ENCODE data around the gene RNF145.

RNF145 gene

GRCh38 chr5:159185773-159186172, 23.6 kb downstream of the RNF145 start:
- Histone ChIP-seq H3K4me3 (ENCODE audit: low read depth, low read length) (no peak overlapping the region), H3K4me1 (ENCODE audit: control insufficient read depth, insufficient read depth, low read length) (no peaks in the 10 kb centered on the region), H3K36me3 (ENCODE audit: control insufficient read depth, insufficient read depth, low read length) (no peaks in the 10 kb centered on the region), H3K9me3 (ENCODE audit: control insufficient read depth, insufficient read depth, low read length) (no peaks in the 10 kb centered on the region), H3K27me3 (ENCODE audit: control insufficient read depth, insufficient read depth, low read length) (no peaks in the 10 kb centered on the region), H3K9ac (ENCODE audit: low read depth, low read length) (no peak overlapping the region)

- no peaks in the 10 kb centered on the region for H3K36me3 ChIP-seq (ENCODE audit: control insufficient read depth, insufficient read depth, low read length)
- H3K9me3 ChIP-seq (ENCODE audit: control insufficient read depth, insufficient read depth, low read length): no peaks in the 10 kb centered on the region
- no peak overlapping the region for H3K9ac ChIP-seq (ENCODE audit: low read depth, low read length)
- no peaks in the 10 kb centered on the region for H3K27me3 ChIP-seq (ENCODE audit: control insufficient read depth, insufficient read depth, low read length)
- no peak overlapping the region for H3K4me3 ChIP-seq (ENCODE audit: low read depth, low read length)
- H3K4me1 ChIP-seq (ENCODE audit: control insufficient read depth, insufficient read depth, low read length): no peaks in the 10 kb centered on the region
These were observed 24.4 kb downstream of the RNF145 start for GRCh38 chr5:159184858-159185381.

GRCh38 chr5:159184236-159184635, 25.1 kb downstream of the RNF145 start:
- no peaks in the 10 kb centered on the region for H3K27me3 ChIP-seq (ENCODE audit: control insufficient read depth, insufficient read depth, low read length)
- no peaks in the 10 kb centered on the region for H3K36me3 ChIP-seq (ENCODE audit: control insufficient read depth, insufficient read depth, low read length)
- no peak overlapping the region for H3K4me3 ChIP-seq (ENCODE audit: low read depth, low read length)
- no peaks in the 10 kb centered on the region for H3K4me1 ChIP-seq (ENCODE audit: control insufficient read depth, insufficient read depth, low read length)
- no peak overlapping the region for H3K9ac ChIP-seq (ENCODE audit: low read depth, low read length)
- H3K9me3 ChIP-seq (ENCODE audit: control insufficient read depth, insufficient read depth, low read length): no peaks in the 10 kb centered on the region

GRCh38 chr5:159183247-159183646, 26.1 kb downstream of the RNF145 start:
- Histone ChIP-seq H3K4me3 (ENCODE audit: low read depth, low read length) (no peak overlapping the region), H3K27me3 (ENCODE audit: control insufficient read depth, insufficient read depth, low read length) (no peaks in the 10 kb centered on the region), H3K9ac (ENCODE audit: low read depth, low read length) (no peak overlapping the region), H3K36me3 (ENCODE audit: control insufficient read depth, insufficient read depth, low read length) (no peaks in the 10 kb centered on the region), H3K9me3 (ENCODE audit: control insufficient read depth, insufficient read depth, low read length) (no peaks in the 10 kb centered on the region), H3K4me1 (ENCODE audit: control insufficient read depth, insufficient read depth, low read length) (no peaks in the 10 kb centered on the region)

GRCh38 chr5:159182691-159183090, 26.7 kb downstream of the RNF145 start:
- Histone ChIP-seq H3K4me1 (ENCODE audit: control insufficient read depth, insufficient read depth, low read length) (no peaks in the 10 kb centered on the region), H3K9ac (ENCODE audit: low read depth, low read length) (no peak overlapping the region), H3K36me3 (ENCODE audit: control insufficient read depth, insufficient read depth, low read length) (no peaks in the 10 kb centered on the region)

GRCh38 chr5:159181651-159182050, 27.7 kb downstream of the RNF145 start:
- H3K4me1 ChIP-seq (ENCODE audit: control insufficient read depth, insufficient read depth, low read length): no peaks in the 10 kb centered on the region
- no peak overlapping the region for H3K4me3 ChIP-seq (ENCODE audit: low read depth, low read length)
- no peak overlapping the region for H3K9ac ChIP-seq (ENCODE audit: low read depth, low read length)
- no peaks in the 10 kb centered on the region for H3K36me3 ChIP-seq (ENCODE audit: control insufficient read depth, insufficient read depth, low read length)
- H3K27me3 ChIP-seq (ENCODE audit: control insufficient read depth, insufficient read depth, low read length): no peaks in the 10 kb centered on the region
- no peaks in the 10 kb centered on the region for H3K9me3 ChIP-seq (ENCODE audit: control insufficient read depth, insufficient read depth, low read length)

More at GRCh38 chr5:159182691-159183090, 26.7 kb downstream of the RNF145 start:
- no peak overlapping the region for H3K4me3 ChIP-seq (ENCODE audit: low read depth, low read length)
- H3K27me3 ChIP-seq (ENCODE audit: control insufficient read depth, insufficient read depth, low read length): no peaks in the 10 kb centered on the region
- H3K9me3 ChIP-seq (ENCODE audit: control insufficient read depth, insufficient read depth, low read length): no peaks in the 10 kb centered on the region

GRCh38 chr5:159181152-159181551, 28.2 kb downstream of the RNF145 start:
- no peaks in the 10 kb centered on the region for H3K27me3 ChIP-seq (ENCODE audit: control insufficient read depth, insufficient read depth, low read length)
- no peak overlapping the region for H3K4me3 ChIP-seq (ENCODE audit: low read depth, low read length)
- no peaks in the 10 kb centered on the region for H3K9me3 ChIP-seq (ENCODE audit: control insufficient read depth, insufficient read depth, low read length)
- H3K4me1 ChIP-seq (ENCODE audit: control insufficient read depth, insufficient read depth, low read length): no peaks in the 10 kb centered on the region
- H3K36me3 ChIP-seq (ENCODE audit: control insufficient read depth, insufficient read depth, low read length): no peaks in the 10 kb centered on the region
- no peak overlapping the region for H3K9ac ChIP-seq (ENCODE audit: low read depth, low read length)

- Histone ChIP-seq H3K9ac (ENCODE audit: low read depth, low read length) (no peak overlapping the region), H3K36me3 (ENCODE audit: control insufficient read depth, insufficient read depth, low read length) (no peaks in the 10 kb centered on the region), H3K4me3 (ENCODE audit: low read depth, low read length) (no peak overlapping the region), H3K4me1 (ENCODE audit: control insufficient read depth, insufficient read depth, low read length) (no peaks in the 10 kb centered on the region), H3K27me3 (ENCODE audit: control insufficient read depth, insufficient read depth, low read length) (no peaks in the 10 kb centered on the region), H3K9me3 (ENCODE audit: control insufficient read depth, insufficient read depth, low read length) (no peaks in the 10 kb centered on the region)
These were observed 29.6 kb downstream of the RNF145 start for GRCh38 chr5:159179529-159180305.

- no peaks in the 10 kb centered on the region for H3K4me1 ChIP-seq (ENCODE audit: control insufficient read depth, insufficient read depth, low read length)
- no peak overlapping the region for H3K4me3 ChIP-seq (ENCODE audit: low read depth, low read length)
- no peak overlapping the region for H3K9ac ChIP-seq (ENCODE audit: low read depth, low read length)
- no peaks in the 10 kb centered on the region for H3K27me3 ChIP-seq (ENCODE audit: control insufficient read depth, insufficient read depth, low read length)
- H3K9me3 ChIP-seq (ENCODE audit: control insufficient read depth, insufficient read depth, low read length): no peaks in the 10 kb centered on the region
- H3K36me3 ChIP-seq (ENCODE audit: control insufficient read depth, insufficient read depth, low read length): no peaks in the 10 kb centered on the region
These were observed 30.4 kb downstream of the RNF145 start for GRCh38 chr5:159178978-159179377.

- Histone ChIP-seq H3K4me1 (ENCODE audit: control insufficient read depth, insufficient read depth, low read length) (no peaks in the 10 kb centered on the region), H3K27me3 (ENCODE audit: control insufficient read depth, insufficient read depth, low read length) (no peaks in the 10 kb centered on the region), H3K9ac (ENCODE audit: low read depth, low read length) (no peak overlapping the region), H3K36me3 (ENCODE audit: control insufficient read depth, insufficient read depth, low read length) (no peaks in the 10 kb centered on the region), H3K4me3 (ENCODE audit: low read depth, low read length) (no peak overlapping the region), H3K9me3 (ENCODE audit: control insufficient read depth, insufficient read depth, low read length) (no peaks in the 10 kb centered on the region)
These were observed 33.8 kb downstream of the RNF145 start for GRCh38 chr5:159175547-159175946.

- Histone ChIP-seq H3K27me3 (ENCODE audit: control insufficient read depth, insufficient read depth, low read length) (no peaks in the 10 kb centered on the region), H3K9me3 (ENCODE audit: control insufficient read depth, insufficient read depth, low read length) (no peaks in the 10 kb centered on the region), H3K4me3 (ENCODE audit: low read depth, low read length) (no peak overlapping the region), H3K36me3 (ENCODE audit: control insufficient read depth, insufficient read depth, low read length) (no peaks in the 10 kb centered on the region), H3K4me1 (ENCODE audit: control insufficient read depth, insufficient read depth, low read length) (no peaks in the 10 kb centered on the region), H3K9ac (ENCODE audit: low read depth, low read length) (no peak overlapping the region)
These were observed 34.7 kb downstream of the RNF145 start for GRCh38 chr5:159174511-159175168.

GRCh38 chr5:159171274-159171673, 38.1 kb downstream of the RNF145 start:
- Histone ChIP-seq H3K4me1 (ENCODE audit: control insufficient read depth, insufficient read depth, low read length) (no peaks in the 10 kb centered on the region), H3K36me3 (ENCODE audit: control insufficient read depth, insufficient read depth, low read length) (no peaks in the 10 kb centered on the region), H3K9ac (ENCODE audit: low read depth, low read length) (no peak overlapping the region), H3K9me3 (ENCODE audit: control insufficient read depth, insufficient read depth, low read length) (no peaks in the 10 kb centered on the region), H3K27me3 (ENCODE audit: control insufficient read depth, insufficient read depth, low read length) (no peaks in the 10 kb centered on the region), H3K4me3 (ENCODE audit: low read depth, low read length) (no peak overlapping the region)
